ENCODE results near the gene TARBP1. TPM values are rescaled to one million over a fixed set of nuclear protein-coding genes. Genes with fewer than 3 reads are reported as not detected.

Gene TARBP1
- total and polyA plus RNA-seq, 2 of the 13 experiments (the other 11 are each of a cell fraction or from before 2014, with no cell fraction given), result 37.7 to 67.0 TPM

GRCh38 chr1:234381699-234382555, 97.1 kb downstream of the TARBP1 start (continued):
- TF ChIP-seq ZNF691 (CRISPR knock-in tag; IDR thresholded peaks at IDR 0.05; ENCODE audit: borderline replicate concordance, low read depth) (no peak), HNF4A (CRISPR knock-in tag; IDR thresholded peaks at IDR 0.05) (peak; percentile 73), NFIC (IDR thresholded peaks at IDR 0.05; ENCODE audit: low read length) (peak; percentile 77), SP4 (CRISPR knock-in tag; IDR thresholded peaks at IDR 0.05) (0 out of 2 replicates have a peak, but pooled peaks have one; percentile 22), ZNF772 (CRISPR knock-in tag; IDR thresholded peaks at IDR 0.05) (no peak), ZGPAT (CRISPR knock-in tag; IDR thresholded peaks at IDR 0.05) (peak; percentile 60), CEBPG (CRISPR knock-in tag; IDR thresholded peaks at IDR 0.05) (peak; percentile 31), SRSF9 (IDR thresholded peaks at IDR 0.05; ENCODE audit: borderline replicate concordance, insufficient read depth, low read depth, low read length, poor library complexity, severe bottlenecking) (no peak), DMAP1 (CRISPR knock-in tag; IDR thresholded peaks at IDR 0.05) (no peak), ZNF616 (CRISPR knock-in tag; IDR thresholded peaks at IDR 0.05; ENCODE audit: low read depth) (no peak), ZFP36 (IDR thresholded peaks at IDR 0.05; ENCODE audit: borderline replicate concordance, low read depth, low read length, partially characterized antibody) (no peak), ZBTB44 (CRISPR knock-in tag; IDR thresholded peaks at IDR 0.05) (no peak), SIN3B (IDR thresholded peaks at IDR 0.05; ENCODE audit: low read length) (no peak), ZSCAN21 (CRISPR knock-in tag; IDR thresholded peaks at IDR 0.05; ENCODE audit: borderline replicate concordance) (no peak), ONECUT2 (CRISPR knock-in tag; IDR thresholded peaks at IDR 0.05) (peak; percentile 60), USF2 (IDR thresholded peaks at IDR 0.05; ENCODE audit: low read depth, low read length) (no peak), USF2 (CRISPR knock-in tag; IDR thresholded peaks at IDR 0.05; ENCODE audit: borderline replicate concordance) (no peak), ZBTB43 (CRISPR knock-in tag; conservative IDR thresholded peaks at IDR 0.05) (no peak), SOX6 (IDR thresholded peaks at IDR 0.05) (no peak), SOX6 (CRISPR knock-in tag; IDR thresholded peaks at IDR 0.05) (peak; percentile 92), POLR2AphosphoS5 (IDR thresholded peaks at IDR 0.05; ENCODE audit: low read depth, low read length) (0 out of 2 replicates have a peak, but pooled peaks have one; percentile 27), TBX3 (IDR thresholded peaks at IDR 0.05; ENCODE audit: borderline replicate concordance) (peak; percentile 53; the same call in 1 of the 2 replicates)
